Uterus (tissue), 4 donors: ENCODE measurements around the gene FGF13. TPM values are rescaled to one million over a fixed set of nuclear protein-coding genes. Genes with fewer than 3 reads are reported as not detected.

ENCODE experiments used
- DNase-seq, 2 donors: peaks; one replicate each; pipeline ENCODE4 v3.0.0-alpha.2; 2019 to 2020
- H3K27ac ChIP-seq, 2 donors: fragments of 200-600 bp; sonication (generic); 1 replicate in 1 of 2; 2 replicates in 1 of 2; pipeline ENCODE4 v1.5.1; 2016 to 2018
- H3K27me3 ChIP-seq, 2 donors: fragments of 200-600 bp; sonication (generic); one replicate each; pipeline ENCODE4 v1.5.1; 2018 to 2019; ENCODE audit warnings: control low read depth in 1 of 2
- H3K36me3 ChIP-seq, 2 donors: fragments of 200-600 bp; sonication (generic); one replicate each; pipeline ENCODE4 v1.5.1; 2019; ENCODE audit warnings: control low read depth in 1 of 2
- H3K4me1 ChIP-seq, 2 donors: fragments of 200-600 bp; sonication (generic); one replicate each; pipeline ENCODE4 v1.5.1; 2018 to 2019; ENCODE audit warnings: control low read depth in 1 of 2
- H3K4me3 ChIP-seq, 2 donors: fragments of 200-600 bp; sonication (generic); 1 replicate in 1 of 2; 2 replicates in 1 of 2; pipeline ENCODE4 v1.5.1; 2018 to 2019; ENCODE audit warnings: mild to moderate bottlenecking in 1 of 2
- H3K9me3 ChIP-seq, 2 donors: fragments of 200-600 bp; sonication (generic); one replicate each; pipeline ENCODE4 v1.5.1; 2019; ENCODE audit warnings: control low read depth in 1 of 2
- POLR2A ChIP-seq, 2 donors: fragments of 450-650 bp; IDR thresholded peaks; one replicate each; pipeline ENCODE4 v1.6.1; 2016; ENCODE audit warnings: antibody characterized with exemption in 2 of 2, mild to moderate bottlenecking in 1 of 2, moderate library complexity in 1 of 2
- intact Hi-C: fragments of 100-400 bp; cut with DNase I; formaldehyde crosslinking; loops from one replicate; pipeline ENCODE4 v1.15.1; 2023; ENCODE audit warnings: low total_unique reads
- total RNA-seq, 4 donors: library from RNA; depleted of rRNA in 3 of 4; stranded (reverse); fragments of >200 nt in 3 of 4; gene quantifications; one replicate each; pipeline versions ENCODE4 v1.1.0 to v1.2.4, GENCODE V29; 2014 to 2023
- TF ChIP-seq, protein P1 (sequence below), 4 experiments: fragments of 200-600 bp in 2 of 4; fragments of 450-650 bp in 2 of 4; sonication (generic) in 2 of 4; IDR thresholded peaks; one replicate each; pipeline ENCODE4 v1.5.1; 2016 to 2019; ENCODE audit warnings: antibody characterized with exemption in 4 of 4, mild to moderate bottlenecking in 2 of 4, moderate library complexity in 1 of 4
- donor health status: DM: yes; HTN: yes; CAD: no.

FGF13 gene
- total RNA-seq, 4 donors from 2014 or later = 15.1 to 51.7 (median 20.1) TPM

DNA sequence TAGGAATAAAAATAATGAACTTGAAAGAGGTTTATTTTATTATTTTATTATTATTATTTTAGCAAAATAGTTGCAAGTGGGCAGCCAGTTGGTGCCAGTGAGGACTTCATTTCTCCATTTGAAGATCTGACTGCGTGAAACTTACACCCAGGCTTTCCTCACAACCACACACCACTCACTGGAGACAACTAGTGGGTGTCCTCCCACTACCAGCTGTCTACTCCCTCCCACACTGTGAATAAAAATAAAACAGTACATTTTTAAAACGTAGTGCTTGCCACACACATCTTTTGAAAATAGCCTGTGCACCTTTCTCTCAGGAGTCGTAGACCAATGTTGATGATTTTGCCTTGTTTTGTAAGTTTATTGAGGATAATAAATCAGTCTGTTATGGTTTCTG is 7.4 kb downstream of the FGF13 start:
- TF ChIP-seq POLR2A (IDR thresholded peaks at IDR 0.05) = no peak
- TF ChIP-seq, protein P1, sequence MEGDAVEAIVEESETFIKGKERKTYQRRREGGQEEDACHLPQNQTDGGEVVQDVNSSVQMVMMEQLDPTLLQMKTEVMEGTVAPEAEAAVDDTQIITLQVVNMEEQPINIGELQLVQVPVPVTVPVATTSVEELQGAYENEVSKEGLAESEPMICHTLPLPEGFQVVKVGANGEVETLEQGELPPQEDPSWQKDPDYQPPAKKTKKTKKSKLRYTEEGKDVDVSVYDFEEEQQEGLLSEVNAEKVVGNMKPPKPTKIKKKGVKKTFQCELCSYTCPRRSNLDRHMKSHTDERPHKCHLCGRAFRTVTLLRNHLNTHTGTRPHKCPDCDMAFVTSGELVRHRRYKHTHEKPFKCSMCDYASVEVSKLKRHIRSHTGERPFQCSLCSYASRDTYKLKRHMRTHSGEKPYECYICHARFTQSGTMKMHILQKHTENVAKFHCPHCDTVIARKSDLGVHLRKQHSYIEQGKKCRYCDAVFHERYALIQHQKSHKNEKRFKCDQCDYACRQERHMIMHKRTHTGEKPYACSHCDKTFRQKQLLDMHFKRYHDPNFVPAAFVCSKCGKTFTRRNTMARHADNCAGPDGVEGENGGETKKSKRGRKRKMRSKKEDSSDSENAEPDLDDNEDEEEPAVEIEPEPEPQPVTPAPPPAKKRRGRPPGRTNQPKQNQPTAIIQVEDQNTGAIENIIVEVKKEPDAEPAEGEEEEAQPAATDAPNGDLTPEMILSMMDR (IDR thresholded peaks at IDR 0.05) = no peak
- no peak overlapping the region for H3K27ac ChIP-seq
- no peaks in the 10 kb centered on the region for H3K4me1 ChIP-seq
- H3K4me3 ChIP-seq = no peak overlapping the region
- no peak for DNase-seq
- H3K9me3 ChIP-seq = no peaks in the 10 kb centered on the region
- H3K27me3 ChIP-seq = no peaks in the 10 kb centered on the region
- no peaks in the 10 kb centered on the region for H3K36me3 ChIP-seq
- intact Hi-C loops = no loop called here

DNA sequence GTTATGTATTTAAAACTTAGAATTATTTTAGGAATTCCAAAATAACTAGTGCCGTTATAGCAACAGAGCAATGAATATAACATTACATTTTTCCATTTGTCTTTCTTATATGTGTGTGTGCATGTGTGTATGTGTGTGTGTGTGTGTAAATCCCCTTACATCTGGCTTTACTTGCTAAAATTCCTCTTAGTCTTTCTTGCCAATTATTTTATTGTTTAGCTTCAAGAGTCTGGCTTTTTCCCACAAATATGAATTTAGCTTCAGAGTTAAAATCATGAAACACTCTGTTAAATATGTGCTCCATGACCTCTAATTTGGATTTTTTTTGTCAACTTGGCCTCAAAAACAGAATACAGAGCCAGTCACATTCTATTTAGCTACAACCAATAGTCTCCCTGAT is 18.9 kb downstream of the FGF13 start:
- no peak overlapping the region for H3K4me3 ChIP-seq
- H3K4me1 ChIP-seq = no peaks in the 10 kb centered on the region
- H3K36me3 ChIP-seq = no peaks in the 10 kb centered on the region
- H3K9me3 ChIP-seq = no peaks in the 10 kb centered on the region
- no peak overlapping the region for H3K27ac ChIP-seq
- no peaks in the 10 kb centered on the region for H3K27me3 ChIP-seq
- no peak for DNase-seq
- TF ChIP-seq POLR2A (IDR thresholded peaks at IDR 0.05) = no peak
- TF ChIP-seq, protein P1 (IDR thresholded peaks at IDR 0.05) = no peak
- intact Hi-C loops = no loop called here

DNA sequence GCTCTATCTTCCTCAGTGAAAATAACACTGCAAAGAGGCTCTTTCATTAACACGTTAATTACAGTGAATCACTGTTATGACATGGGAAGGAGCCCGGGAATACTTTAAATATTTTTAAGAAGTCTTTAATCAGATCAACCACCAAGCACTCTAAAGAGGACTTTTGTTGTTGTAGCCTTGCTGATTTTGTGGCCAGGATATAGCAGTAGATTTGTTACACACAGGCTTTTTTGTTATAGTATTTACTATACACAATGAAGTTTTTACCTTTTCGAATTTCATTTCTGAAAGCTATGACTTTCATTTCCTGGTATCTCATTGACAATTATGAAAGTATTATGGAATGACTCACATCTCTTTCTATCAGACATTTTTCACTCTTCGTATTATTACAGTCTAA is 20.3 kb downstream of the FGF13 start:
- no peaks in the 10 kb centered on the region for H3K36me3 ChIP-seq

DNA sequence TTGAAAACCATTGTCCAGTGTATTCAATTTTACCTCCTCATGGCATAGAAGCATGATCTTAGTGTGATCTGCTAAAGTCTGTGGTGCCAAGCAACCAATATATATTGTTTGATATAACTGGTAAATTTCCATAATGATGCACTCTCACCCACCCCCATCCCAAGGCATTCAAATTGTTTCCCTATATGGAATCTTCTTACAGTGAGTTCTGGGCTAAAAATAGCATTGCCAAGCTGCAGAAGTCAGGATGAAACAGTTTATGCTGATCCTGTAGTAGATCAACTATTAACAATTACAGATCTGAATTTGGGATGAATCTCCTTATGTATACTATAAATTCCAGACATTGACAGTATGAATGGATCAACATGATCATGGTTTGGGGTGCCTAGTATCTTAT is 20.9 kb downstream of the FGF13 start:
- intact Hi-C loops = no loop called here
- Histone ChIP-seq H3K36me3 (no peaks in the 10 kb centered on the region), H3K9me3 (no peaks in the 10 kb centered on the region), H3K4me3 (no peak overlapping the region), H3K27ac (no peak overlapping the region), H3K27me3 (peaks cover 0 to 6% of the 10 kb centered on the region in 2 donors), H3K4me1 (no peaks in the 10 kb centered on the region)
- TF ChIP-seq POLR2A (IDR thresholded peaks at IDR 0.05) = no peak
- TF ChIP-seq, protein P1 (IDR thresholded peaks at IDR 0.05) = no peak
- DNase-seq = no peak

More for the DNA sequence above, 20.3 kb downstream of the FGF13 start:
- Histone ChIP-seq H3K4me3 (no peak overlapping the region), H3K27ac (no peak overlapping the region), H3K27me3 (peaks cover 0 to 6% of the 10 kb centered on the region in 2 donors), H3K9me3 (no peaks in the 10 kb centered on the region), H3K4me1 (no peaks in the 10 kb centered on the region)
- intact Hi-C loops = no loop called here
- no peak for DNase-seq
- TF ChIP-seq, protein P1 (IDR thresholded peaks at IDR 0.05) = no peak
- TF ChIP-seq POLR2A (IDR thresholded peaks at IDR 0.05) = no peak

DNA sequence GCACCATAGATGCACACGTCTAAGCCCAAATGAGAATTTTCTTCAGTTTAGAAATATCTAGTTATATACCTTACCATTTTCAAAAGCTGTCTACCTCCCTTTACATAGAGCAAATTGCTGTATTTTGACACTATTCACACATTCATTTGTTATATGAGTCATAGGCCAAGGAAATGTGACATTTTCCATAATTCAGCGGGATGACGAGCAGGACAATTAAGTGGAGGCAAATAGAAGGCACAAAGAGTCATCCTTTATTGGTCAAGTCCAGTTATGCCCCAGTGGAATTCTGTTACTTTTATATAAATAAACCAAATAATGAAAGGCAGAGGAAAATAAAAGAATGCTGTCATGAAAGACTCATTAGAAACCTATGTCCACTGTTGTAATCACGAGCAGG is 27.9 kb downstream of the FGF13 start:
- Histone ChIP-seq H3K9me3 (no peaks in the 10 kb centered on the region), H3K36me3 (no peaks in the 10 kb centered on the region), H3K4me3 (no peak overlapping the region), H3K27me3 (peaks cover 0 to 6% of the 10 kb centered on the region in 2 donors), H3K4me1 (no peaks in the 10 kb centered on the region), H3K27ac (no peak overlapping the region)
- no peak for DNase-seq
- intact Hi-C loops = no loop called here
- TF ChIP-seq, protein P1 (IDR thresholded peaks at IDR 0.05) = no peak
- no peak for TF ChIP-seq POLR2A (IDR thresholded peaks at IDR 0.05)
